Muscle layer of duodenum (tissue), 2 donors: ENCODE data around the gene KPNA6.
A peak's percentile ranks its signal among the peaks of the same experiment; 100 is the strongest.

Experiments used
- H3K27ac ChIP-seq: one replicate; pipeline ENCODE4 v1.7.0; 2013; ENCODE audit warnings: mild to moderate bottlenecking, low read length
- H3K27me3 ChIP-seq: one replicate; pipeline ENCODE4 v1.7.0; 2013; ENCODE audit warnings: low read depth, mild to moderate bottlenecking, control low read depth, low read length
- H3K36me3 ChIP-seq, 2 donors: one replicate each; pipeline ENCODE4 v1.7.0; 2013; ENCODE audit warnings: low read length in 2 of 2, control low read depth in 1 of 2, mild to moderate bottlenecking in 1 of 2; ENCODE audit not compliant: insufficient read depth in 2 of 2, control insufficient read depth in 1 of 2
- H3K4me1 ChIP-seq, 2 donors: one replicate each; pipeline ENCODE4 v1.7.0; 2013; ENCODE audit warnings: low read length in 2 of 2, mild to moderate bottlenecking in 2 of 2, control low read depth in 1 of 2, moderate library complexity in 1 of 2; ENCODE audit not compliant: insufficient read depth in 2 of 2, control insufficient read depth in 1 of 2
- H3K4me3 ChIP-seq, 2 donors: one replicate each; pipeline ENCODE4 v1.7.0; 2013; ENCODE audit warnings: low read length in 2 of 2, low read depth in 1 of 2, mild to moderate bottlenecking in 1 of 2
- H3K9me3 ChIP-seq, 2 donors: one replicate each; pipeline ENCODE4 v1.7.0; 2013; ENCODE audit warnings: low read length in 2 of 2, control low read depth in 1 of 2, mild to moderate bottlenecking in 1 of 2; ENCODE audit not compliant: control insufficient read depth in 1 of 2
- donor health status: healthy.

KPNA6 gene

DNA sequence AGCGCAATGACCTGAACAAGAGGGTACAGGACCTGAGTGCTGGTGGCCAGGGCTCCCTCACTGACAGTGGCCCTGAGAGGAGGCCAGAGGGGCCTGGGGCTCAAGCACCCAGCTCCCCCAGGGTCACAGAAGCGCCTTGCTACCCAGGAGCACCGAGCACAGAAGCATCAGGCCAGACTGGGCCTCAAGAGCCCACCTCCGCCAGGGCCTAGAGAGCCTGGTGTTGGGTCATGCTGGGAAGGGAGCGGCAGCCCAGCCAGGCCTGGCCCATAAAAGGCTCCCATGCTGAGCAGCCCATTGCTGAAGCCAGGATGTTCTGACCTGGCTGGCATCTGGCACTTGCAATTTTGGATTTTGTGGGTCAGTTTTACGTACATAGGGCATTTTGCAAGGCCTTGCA lies 87.1 kb downstream of the KPNA6 start:
- Histone ChIP-seq H3K27me3 (no peaks in the 10 kb centered on the region), H3K27ac (no peak overlapping the region), H3K36me3 (peaks cover 70 to 73% of the 10 kb centered on the region in 2 donors), H3K4me1 (peaks cover 5 to 11% of the 10 kb centered on the region in 2 donors), H3K9me3 (no peaks in the 10 kb centered on the region), H3K4me3 (no peak overlapping the region)

DNA sequence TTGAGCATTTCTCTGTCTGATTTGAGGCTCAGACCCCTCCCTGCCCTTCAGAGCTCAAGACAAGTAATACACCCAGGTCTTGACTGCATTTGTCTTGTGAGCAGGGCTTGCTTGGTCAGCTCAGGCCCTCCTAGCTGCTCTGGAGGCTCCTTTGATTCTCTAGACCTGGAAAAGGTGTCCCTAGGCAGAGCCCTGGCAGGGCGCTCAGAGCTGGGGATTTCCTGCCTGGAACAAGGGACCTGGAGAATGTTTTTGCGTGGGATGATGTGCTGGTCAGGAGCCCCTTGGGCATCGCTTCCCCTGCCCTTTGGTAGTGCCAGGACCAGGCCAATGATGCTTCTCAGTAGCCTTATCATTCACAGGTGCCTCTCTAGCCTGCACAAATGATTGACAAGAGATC lies 87.7 kb downstream of the KPNA6 start:
- Histone ChIP-seq H3K4me1 (peaks cover 6 to 13% of the 10 kb centered on the region in 2 donors), H3K36me3 (peaks cover 64 to 68% of the 10 kb centered on the region in 2 donors), H3K27ac (no peak overlapping the region), H3K9me3 (no peaks in the 10 kb centered on the region), H3K4me3 (no peak overlapping the region), H3K27me3 (no peaks in the 10 kb centered on the region)

DNA sequence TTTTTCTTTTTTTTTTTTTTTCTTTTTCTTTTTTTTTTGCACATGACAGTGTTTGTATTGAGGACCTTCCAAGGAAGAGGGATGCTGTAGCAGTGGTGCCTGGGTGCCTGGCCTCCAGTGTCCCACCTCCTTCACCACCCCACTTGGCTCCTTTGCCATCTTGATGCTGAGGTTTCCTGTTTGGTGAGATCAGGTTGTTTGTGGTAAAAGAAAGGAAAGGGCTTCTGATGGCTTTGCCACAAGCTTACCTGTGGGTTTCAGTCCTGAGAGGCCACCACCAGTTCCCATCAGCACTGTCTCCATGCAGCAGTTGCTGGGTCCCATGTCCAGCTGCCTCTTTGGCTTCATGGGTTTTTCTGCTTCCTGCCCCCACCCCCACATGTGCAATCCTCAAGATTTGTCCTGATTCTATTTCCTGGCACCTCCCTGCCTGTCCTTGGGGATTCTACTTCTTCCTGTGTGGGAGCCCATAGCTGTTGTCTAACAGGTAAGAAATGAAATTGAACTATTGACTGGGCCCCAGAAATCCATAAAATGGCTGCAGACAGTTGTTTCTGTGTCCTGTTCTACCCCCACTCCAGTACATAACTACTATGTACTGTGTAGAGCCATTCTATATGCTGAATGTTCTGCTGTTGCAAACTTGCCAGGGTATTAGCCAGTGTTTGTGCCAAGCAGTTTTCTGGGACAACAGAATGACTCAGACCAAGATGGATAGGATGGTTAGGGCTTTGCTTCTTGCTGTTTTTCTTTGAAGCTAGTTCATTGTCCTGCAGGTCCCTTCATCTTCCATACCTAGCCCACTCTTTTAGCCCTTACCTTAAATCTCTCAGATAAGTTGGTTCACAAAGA lies 88.3 kb downstream of the KPNA6 start:
- Histone ChIP-seq H3K4me3 (no peak overlapping the region), H3K9me3 (no peaks in the 10 kb centered on the region), H3K27ac (no peak overlapping the region), H3K4me1 (peaks cover 6 to 16% of the 10 kb centered on the region in 2 donors), H3K36me3 (peaks cover 60 to 61% of the 10 kb centered on the region in 2 donors), H3K27me3 (no peaks in the 10 kb centered on the region)

DNA sequence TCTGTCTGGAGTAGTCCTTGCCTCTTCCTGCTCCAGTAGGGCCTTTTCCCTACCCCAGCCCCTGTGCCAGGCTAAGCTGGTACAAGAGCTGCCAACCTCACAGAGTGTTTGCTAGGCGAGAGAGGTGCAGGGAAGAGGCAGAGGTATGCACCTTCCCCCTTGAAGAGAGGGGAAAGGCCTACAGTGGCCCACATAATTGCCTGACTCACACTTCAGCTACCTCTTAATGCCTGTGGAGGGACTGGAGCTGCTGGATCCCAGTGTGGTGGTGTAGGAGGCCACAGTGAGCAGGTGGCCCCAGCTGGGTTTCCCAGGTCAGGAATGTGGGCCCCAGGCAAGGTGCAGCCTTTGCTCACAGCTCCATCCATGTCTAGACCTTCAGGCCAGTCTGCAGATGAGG lies 89.2 kb downstream of the KPNA6 start:
- H3K36me3 ChIP-seq = peaks cover 51 to 52% of the 10 kb centered on the region in 2 donors
- H3K4me3 ChIP-seq = no peak overlapping the region
- no peaks in the 10 kb centered on the region for H3K9me3 ChIP-seq
- no peaks in the 10 kb centered on the region for H3K27me3 ChIP-seq
- H3K27ac ChIP-seq = no peak overlapping the region
- H3K4me1 ChIP-seq = peaks cover 6 to 24% of the 10 kb centered on the region in 2 donors

DNA sequence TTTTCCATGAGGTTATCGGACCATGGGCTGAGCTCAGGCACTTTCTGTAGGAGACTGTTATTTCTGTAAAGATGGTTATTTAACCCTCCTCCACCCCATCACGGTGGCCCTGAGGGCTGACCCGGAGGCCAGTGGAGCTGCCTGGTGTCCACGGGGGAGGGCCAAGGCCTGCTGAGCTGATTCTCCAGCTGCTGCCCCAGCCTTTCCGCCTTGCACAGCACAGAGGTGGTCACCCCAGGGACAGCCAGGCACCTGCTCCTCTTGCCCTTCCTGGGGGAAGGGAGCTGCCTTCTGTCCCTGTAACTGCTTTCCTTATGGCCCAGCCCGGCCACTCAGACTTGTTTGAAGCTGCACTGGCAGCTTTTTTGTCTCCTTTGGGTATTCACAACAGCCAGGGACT lies 90.0 kb downstream of the KPNA6 start:
- Histone ChIP-seq H3K36me3 (peaks cover 43 to 45% of the 10 kb centered on the region in 2 donors), H3K27me3 (no peaks in the 10 kb centered on the region), H3K9me3 (no peaks in the 10 kb centered on the region), H3K27ac (no peak overlapping the region), H3K4me1 (peaks cover 6 to 27% of the 10 kb centered on the region in 2 donors), H3K4me3 (no peak overlapping the region)

DNA sequence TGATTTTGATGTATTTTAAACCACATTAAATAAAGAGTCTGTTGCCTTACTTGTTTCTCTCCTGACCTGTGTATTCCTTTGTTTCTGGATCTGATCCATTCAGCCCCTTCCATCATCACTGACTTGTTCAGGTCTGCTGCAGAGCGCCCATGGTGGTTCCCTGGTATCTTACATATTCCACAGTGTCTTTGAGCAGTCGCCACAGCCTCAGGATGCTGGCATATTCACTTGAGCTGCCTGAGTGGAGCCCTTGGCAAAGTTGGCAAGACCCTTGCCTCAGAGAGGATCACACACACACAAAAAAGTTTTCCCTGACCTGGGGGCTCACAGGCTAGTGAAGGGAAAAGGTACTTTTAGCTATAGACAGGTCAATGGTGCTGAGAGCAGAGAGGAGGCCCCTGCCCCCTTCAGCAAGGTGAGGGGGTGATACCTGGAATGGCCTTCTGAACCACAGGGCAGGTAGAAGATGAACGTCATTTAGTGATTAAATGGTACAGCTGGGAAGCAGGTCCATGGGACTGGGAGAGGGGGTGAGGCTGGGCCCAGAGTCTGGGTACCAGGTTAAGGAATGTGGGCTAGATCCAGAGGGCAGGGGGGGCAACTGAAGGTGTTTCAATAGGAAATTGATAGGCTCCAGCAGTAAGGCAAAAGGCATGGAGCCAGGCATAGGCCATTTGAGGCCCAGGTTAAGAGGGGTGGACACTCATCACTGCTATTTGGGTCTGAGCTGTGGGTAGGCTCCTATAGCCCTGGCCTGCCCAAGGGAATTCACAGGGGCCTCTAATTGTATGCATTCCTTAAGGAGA lies 90.6 kb downstream of the KPNA6 start:
- Histone ChIP-seq H3K27me3 (no peaks in the 10 kb centered on the region), H3K27ac (no peak overlapping the region), H3K4me1 (peaks cover 6 to 27% of the 10 kb centered on the region in 2 donors), H3K4me3 (no peak overlapping the region), H3K36me3 (peaks cover 38 to 39% of the 10 kb centered on the region in 2 donors), H3K9me3 (no peaks in the 10 kb centered on the region)

DNA sequence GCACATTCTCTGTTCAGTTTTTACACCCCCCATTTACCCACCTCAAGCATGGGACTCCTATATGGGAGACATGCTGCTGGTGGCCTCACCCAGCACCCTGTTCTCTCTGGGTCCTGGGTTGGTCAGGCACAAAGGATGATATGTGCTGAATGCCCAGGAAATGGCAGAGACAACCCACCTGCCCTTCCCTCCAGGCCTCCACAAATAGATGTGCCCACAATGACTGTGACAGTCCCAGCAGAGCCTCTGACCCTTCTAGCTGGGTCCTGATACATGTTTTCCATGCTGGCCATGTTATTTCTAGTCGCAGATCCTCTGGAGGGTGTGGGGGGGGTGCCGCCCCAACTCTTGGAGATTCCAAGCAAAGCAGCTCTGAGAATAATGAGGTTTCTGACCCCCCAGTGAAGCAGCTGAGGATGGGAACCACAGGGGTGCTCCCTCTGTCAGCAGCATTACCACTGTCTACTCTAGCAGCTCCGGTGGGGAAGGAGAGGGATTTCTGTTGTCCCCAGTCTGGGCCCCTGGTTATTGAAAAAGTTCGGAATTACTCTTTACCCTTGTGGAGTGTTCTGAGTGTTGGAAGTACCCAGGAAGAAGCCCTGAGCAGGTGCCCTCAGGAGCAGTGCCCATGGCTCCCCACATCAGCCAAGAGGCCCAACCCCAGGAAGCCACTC lies 91.3 kb downstream of the KPNA6 start:
- Histone ChIP-seq H3K9me3 (no peaks in the 10 kb centered on the region), H3K4me1 (peaks cover 6 to 27% of the 10 kb centered on the region in 2 donors), H3K4me3 (peak overlapping the region; percentile 82 to 86), H3K27me3 (no peaks in the 10 kb centered on the region), H3K36me3 (peaks cover 31 to 33% of the 10 kb centered on the region in 2 donors), H3K27ac (no peak overlapping the region)

DNA sequence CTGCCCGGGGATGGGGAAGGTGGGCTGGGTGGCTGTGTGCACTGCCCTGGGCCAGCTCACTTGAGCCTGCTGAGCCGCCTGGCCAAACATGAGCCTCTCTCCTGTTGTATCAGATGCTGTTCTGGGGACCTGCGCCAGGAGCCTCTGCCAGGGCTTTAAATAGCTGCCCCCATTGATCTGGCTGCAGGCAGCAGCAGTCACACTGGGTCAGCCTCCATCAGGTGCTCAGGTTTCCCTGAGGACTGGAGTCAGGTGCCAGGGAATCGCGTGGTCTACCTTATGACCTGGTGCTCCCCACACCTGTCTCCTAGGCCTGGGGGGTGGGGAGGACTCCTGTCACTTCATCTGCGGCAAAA lies 91.8 kb downstream of the KPNA6 start:
- H3K27ac ChIP-seq = no peak overlapping the region
- peak overlapping the region; percentile 82 to 86 for H3K4me3 ChIP-seq
- H3K27me3 ChIP-seq = no peaks in the 10 kb centered on the region
- peaks cover 26 to 28% of the 10 kb centered on the region in 2 donors for H3K36me3 ChIP-seq
- no peaks in the 10 kb centered on the region for H3K9me3 ChIP-seq
- H3K4me1 ChIP-seq = peaks cover 6 to 31% of the 10 kb centered on the region in 2 donors

DNA sequence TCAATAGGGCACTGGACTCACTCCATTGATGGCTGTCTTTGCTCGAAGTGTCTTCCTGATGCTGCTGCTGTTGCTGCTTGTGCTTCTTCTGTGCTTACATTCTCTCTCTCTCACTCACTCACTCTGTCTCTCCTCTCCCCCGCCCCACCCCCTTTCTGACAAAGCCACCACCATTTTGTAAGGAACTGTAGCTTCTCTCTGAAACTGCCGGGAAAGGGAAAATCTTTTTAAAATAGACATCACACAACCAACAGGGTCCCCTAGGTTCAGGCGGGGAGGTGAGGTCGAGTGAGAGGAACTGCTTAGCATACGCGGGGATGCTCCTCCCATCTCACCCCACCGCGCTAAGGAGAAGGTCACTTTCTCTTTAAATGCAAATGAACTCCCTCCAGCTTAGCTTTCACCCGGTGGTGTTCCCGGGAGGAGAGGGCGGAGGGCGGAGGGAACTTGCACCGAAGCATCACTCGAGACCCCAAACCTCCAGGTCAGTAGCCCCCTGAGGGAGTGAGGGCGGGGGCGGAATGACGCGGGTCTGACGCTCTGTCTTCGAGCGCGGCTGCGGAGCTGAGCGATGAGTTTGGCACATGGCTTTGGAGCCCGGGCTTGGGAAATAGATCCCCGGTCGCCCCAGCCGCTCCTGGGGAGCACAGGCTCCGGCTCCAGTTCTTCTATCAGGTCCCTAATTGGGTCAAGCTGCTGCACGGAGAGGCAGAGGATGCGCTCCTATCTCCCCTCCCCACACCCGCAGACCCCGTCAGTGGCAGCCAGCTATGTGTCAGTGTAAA lies 92.6 kb downstream of the KPNA6 start, which contains the start of gene CCDC28B:
CCDC28B (plus strand) TSS at position 370 of the 785 bp plus-strand sequence. CDS start 1,341 bp downstream, outside the sequence.
- H3K4me1 ChIP-seq = peaks cover 9 to 36% of the 10 kb centered on the region in 2 donors

DNA sequence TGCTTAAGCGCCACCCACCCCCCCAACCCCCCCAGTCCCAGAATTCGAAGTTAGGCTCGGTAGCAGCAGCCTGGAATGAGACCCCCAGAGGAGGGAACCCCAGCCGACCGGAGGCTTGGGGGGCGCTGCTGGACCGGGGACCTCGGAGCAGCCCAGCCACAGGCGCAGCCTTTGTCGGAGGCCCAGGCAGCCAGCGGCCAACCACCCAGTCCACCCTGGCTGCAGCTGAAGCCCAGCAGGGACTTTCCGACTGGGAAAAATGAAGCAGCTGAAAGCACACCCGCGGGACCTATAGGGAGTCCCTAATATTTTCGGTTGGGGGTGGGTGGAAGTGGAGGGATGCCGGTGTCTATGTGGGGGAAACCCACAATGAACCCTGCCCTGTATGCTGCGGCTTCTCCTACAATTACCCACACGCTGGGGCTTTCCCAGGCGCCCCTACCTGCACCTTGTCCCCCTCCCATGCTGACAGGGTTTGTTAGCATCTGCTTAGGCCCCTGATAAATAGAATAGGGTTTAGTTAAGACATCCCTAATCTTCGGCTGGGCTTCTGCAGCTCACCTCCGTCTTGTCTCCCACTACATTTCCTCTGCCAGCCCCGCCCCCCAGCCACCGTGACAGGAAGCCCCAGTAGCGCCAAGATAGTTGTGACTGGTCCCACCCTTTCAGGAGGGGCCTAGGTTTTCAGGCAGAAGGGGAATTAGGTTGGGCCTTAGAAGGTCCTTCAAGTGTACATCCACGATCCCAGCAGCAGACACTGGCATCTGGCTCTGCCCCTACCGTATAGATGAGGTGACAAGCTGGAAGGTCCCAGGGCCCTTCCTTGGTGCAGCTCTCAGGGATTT lies 93.4 kb downstream of the KPNA6 start:
- peak overlapping the region; percentile 45 for H3K27ac ChIP-seq
- no peaks in the 10 kb centered on the region for H3K9me3 ChIP-seq
- peaks cover 13% of the 10 kb centered on the region in 2 donors for H3K36me3 ChIP-seq
- H3K27me3 ChIP-seq = no peaks in the 10 kb centered on the region
- peak overlapping the region; percentile 82 to 86 for H3K4me3 ChIP-seq
- H3K4me1 ChIP-seq = peaks cover 11 to 42% of the 10 kb centered on the region in 2 donors

More for the DNA sequence above, 92.6 kb downstream of the KPNA6 start, which contains the start of gene CCDC28B:
- no peaks in the 10 kb centered on the region for H3K27me3 ChIP-seq
- peak within 1 kb of the TSS; percentile 82 to 86 for H3K4me3 ChIP-seq
- H3K9me3 ChIP-seq = no peaks in the 10 kb centered on the region
- H3K27ac ChIP-seq = peak within 1 kb of the TSS; percentile 84
- H3K36me3 ChIP-seq = peaks cover 19 to 20% of the 10 kb centered on the region in 2 donors
